ENCODE results near the gene PARN.
"Not testable (repeated sequence)": the region's sequence is repeated elsewhere in the genome, so short reads cannot be mapped to it uniquely, and the experiment has no call there.

The PARN gene

GRCh38 chr16:14402114-14403000 lies 227.7 kb downstream of the PARN start:
- not testable (repeated sequence) for H3K27ac Mint-ChIP-seq; DNase-seq; H3K4me3 Mint-ChIP-seq; ATAC-seq (replicated peaks); H3K4me1 Mint-ChIP-seq (ENCODE audit: low read depth in 2 of 2); H3K36me3 Mint-ChIP-seq (ENCODE audit: insufficient read depth); H3K9me3 Mint-ChIP-seq
- H3K27me3 Mint-ChIP-seq: peaks cover 0 to 28% of the 10 kb centered on the region in 2 donors

DNA sequence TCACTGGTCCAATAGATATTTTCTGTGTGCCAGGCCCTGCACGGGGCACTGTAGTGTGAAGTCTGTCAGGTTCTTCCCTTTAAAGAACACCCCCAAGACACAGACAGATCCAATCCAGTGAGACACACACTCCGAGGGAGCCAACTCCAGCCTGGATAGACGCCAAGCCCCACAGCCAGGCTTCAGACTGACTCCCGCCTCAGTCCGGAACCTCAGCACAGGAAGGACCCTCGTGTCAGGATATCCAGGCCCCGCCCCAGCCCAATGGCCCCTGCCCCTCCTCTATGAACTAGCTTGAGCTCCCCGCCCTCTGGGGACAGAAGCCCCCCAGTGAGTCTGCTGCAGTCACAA lies 228.4 kb downstream of the PARN start:
- H3K27ac Mint-ChIP-seq; H3K4me3 Mint-ChIP-seq; H3K36me3 Mint-ChIP-seq (ENCODE audit: insufficient read depth); ATAC-seq (replicated peaks); H3K9me3 Mint-ChIP-seq; H3K4me1 Mint-ChIP-seq (ENCODE audit: low read depth in 2 of 2); DNase-seq: not testable (repeated sequence)
- H3K27me3 Mint-ChIP-seq: peaks cover 0 to 28% of the 10 kb centered on the region in 2 donors

DNA sequence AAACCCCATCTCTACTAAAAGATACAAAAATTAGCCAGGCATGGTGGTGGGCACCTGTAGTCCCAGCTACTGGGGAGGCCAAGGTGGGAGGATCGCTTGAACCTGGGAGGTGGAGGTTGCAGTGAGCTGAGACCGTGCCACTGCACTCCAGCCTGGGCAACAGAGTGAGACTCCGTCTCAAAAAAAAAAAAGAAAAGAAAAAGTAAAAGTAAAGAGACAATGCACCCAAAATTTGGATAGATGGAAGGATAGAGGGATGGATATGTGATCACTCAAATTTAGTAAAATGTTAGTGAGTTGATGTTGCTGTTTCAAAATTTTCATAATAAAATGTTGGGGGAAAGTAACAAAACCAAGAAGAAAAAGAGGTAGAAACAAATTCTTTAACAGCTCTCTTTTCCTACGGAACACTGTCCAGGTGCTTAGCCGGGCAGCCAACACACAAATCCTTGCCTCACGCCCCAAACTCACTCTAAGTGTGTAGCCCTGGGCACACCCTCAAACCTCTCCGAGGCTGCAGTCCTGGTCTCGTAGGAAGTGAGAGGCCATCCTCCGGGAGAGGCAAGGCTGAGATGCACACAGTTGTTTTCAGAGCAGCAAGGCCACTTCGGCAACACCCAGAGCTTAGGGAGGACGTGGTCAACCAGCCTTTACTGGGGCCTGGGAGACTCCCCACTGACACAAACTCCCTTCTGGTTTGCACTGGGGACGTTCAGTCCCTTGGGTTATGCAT lies 228.9 kb downstream of the PARN start:
- ATAC-seq (replicated peaks); H3K36me3 Mint-ChIP-seq (ENCODE audit: insufficient read depth); H3K4me3 Mint-ChIP-seq; DNase-seq; H3K4me1 Mint-ChIP-seq (ENCODE audit: low read depth in 2 of 2); H3K27ac Mint-ChIP-seq; H3K9me3 Mint-ChIP-seq: not testable (repeated sequence)
- H3K27me3 Mint-ChIP-seq: peaks cover 0 to 28% of the 10 kb centered on the region in 2 donors

GRCh38 chr16:14400285-14400977 lies 229.6 kb downstream of the PARN start:
- Mint-ChIP-seq H3K27me3 (peaks cover 0 to 28% of the 10 kb centered on the region in 2 donors), H3K36me3 (ENCODE audit: insufficient read depth) (no peaks in the 10 kb centered on the region), H3K4me3 (no peak overlapping the region), H3K27ac (no peak overlapping the region), H3K4me1 (ENCODE audit: low read depth in 2 of 2) (no peaks in the 10 kb centered on the region), H3K9me3 (no peaks in the 10 kb centered on the region)
- DNase-seq (no peak), ATAC-seq (replicated peaks) (no peak)

- no peak overlapping the region for H3K27ac Mint-ChIP-seq
- H3K4me1 Mint-ChIP-seq (ENCODE audit: low read depth in 2 of 2): no peaks in the 10 kb centered on the region
- peaks cover 0 to 28% of the 10 kb centered on the region in 2 donors for H3K27me3 Mint-ChIP-seq
- H3K36me3 Mint-ChIP-seq (ENCODE audit: insufficient read depth): no peaks in the 10 kb centered on the region
- no peaks in the 10 kb centered on the region for H3K9me3 Mint-ChIP-seq
- no peak overlapping the region for H3K4me3 Mint-ChIP-seq
- no peak for ATAC-seq (replicated peaks)
- no peak for DNase-seq
Measured at GRCh38 chr16:14399378-14400284, 230.4 kb downstream of the PARN start.

- DNase-seq (no peak), ATAC-seq (replicated peaks) (no peak)
- no peak overlapping the region for H3K4me3 Mint-ChIP-seq
- H3K27me3 Mint-ChIP-seq: peaks cover 0 to 28% of the 10 kb centered on the region in 2 donors
- no peaks in the 10 kb centered on the region for H3K36me3 Mint-ChIP-seq (ENCODE audit: insufficient read depth)
- no peaks in the 10 kb centered on the region for H3K4me1 Mint-ChIP-seq (ENCODE audit: low read depth in 2 of 2)
- H3K27ac Mint-ChIP-seq: no peak overlapping the region
- no peaks in the 10 kb centered on the region for H3K9me3 Mint-ChIP-seq
Measured at GRCh38 chr16:14398014-14398717, 231.9 kb downstream of the PARN start.

GRCh38 chr16:14395710-14396304 lies 234.3 kb downstream of the PARN start:
- H3K4me1 Mint-ChIP-seq (ENCODE audit: low read depth in 2 of 2); H3K36me3 Mint-ChIP-seq (ENCODE audit: insufficient read depth); H3K9me3 Mint-ChIP-seq; H3K27ac Mint-ChIP-seq; ATAC-seq (replicated peaks); DNase-seq; H3K4me3 Mint-ChIP-seq: not testable (repeated sequence)
- peaks cover 0 to 18% of the 10 kb centered on the region in 2 donors for H3K27me3 Mint-ChIP-seq

- no peak overlapping the region for H3K4me3 Mint-ChIP-seq
Measured at GRCh38 chr16:14394834-14395233, 235.2 kb downstream of the PARN start.

DNA sequence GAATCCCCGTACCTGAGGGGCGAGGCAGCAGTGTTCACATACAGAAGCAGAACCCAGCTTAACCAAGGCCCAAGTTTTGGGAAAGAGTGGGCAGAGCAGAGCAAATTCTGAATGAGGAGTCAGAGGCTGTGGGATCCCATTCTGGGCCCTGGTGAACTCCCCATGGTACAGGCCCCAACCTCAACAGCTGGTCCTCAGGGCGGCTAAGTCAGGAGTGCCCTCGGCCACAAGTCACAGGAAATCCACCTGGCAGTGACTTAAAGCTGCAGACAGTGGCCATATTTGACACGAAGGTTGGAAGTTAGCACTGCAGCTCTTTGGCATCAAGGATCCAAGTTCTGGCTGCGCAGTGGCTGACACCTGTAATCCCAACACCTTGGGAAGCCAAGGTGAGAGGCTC lies 237.1 kb downstream of the PARN start:
- no peak for ATAC-seq (replicated peaks)
- H3K27me3 Mint-ChIP-seq: no peaks in the 10 kb centered on the region

More at GRCh38 chr16:14394834-14395233, 235.2 kb downstream of the PARN start:
- Mint-ChIP-seq H3K27ac (no peak overlapping the region), H3K27me3 (peaks cover 0 to 8% of the 10 kb centered on the region in 2 donors), H3K36me3 (ENCODE audit: insufficient read depth) (no peaks in the 10 kb centered on the region), H3K9me3 (no peaks in the 10 kb centered on the region), H3K4me1 (ENCODE audit: low read depth in 2 of 2) (no peaks in the 10 kb centered on the region)
- DNase-seq (no peak), ATAC-seq (replicated peaks) (no peak)

DNA sequence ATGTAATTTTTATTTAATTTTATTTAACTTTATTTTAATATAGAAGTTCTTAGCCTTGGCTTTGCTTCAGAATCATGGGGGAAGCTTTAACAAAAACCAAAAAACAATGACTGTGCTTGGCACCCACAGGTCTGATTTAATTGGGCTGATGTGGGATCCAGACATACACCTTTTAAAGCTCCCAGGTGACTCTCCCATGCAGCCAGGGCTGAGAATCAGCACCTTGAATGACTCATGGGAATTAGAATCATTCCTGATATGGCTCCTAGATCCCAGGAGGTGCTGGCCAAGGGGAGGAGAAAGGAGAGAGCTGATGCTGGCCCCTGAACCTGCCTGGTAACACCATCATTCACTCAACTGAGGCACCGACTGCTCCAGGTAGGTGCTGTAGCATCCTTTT lies 240.7 kb downstream of the PARN start:
- Mint-ChIP-seq H3K4me1 (ENCODE audit: low read depth in 2 of 2) (no peaks in the 10 kb centered on the region), H3K27me3 (no peaks in the 10 kb centered on the region), H3K36me3 (ENCODE audit: insufficient read depth) (no peaks in the 10 kb centered on the region), H3K9me3 (no peaks in the 10 kb centered on the region), H3K4me3 (no peak overlapping the region), H3K27ac (no peak overlapping the region)
- DNase-seq (no peak), ATAC-seq (replicated peaks) (no peak)

More for the DNA sequence above, 237.1 kb downstream of the PARN start:
- H3K9me3 Mint-ChIP-seq: no peaks in the 10 kb centered on the region
- H3K4me3 Mint-ChIP-seq: no peak overlapping the region
- H3K4me1 Mint-ChIP-seq (ENCODE audit: low read depth in 2 of 2): no peaks in the 10 kb centered on the region
- H3K27ac Mint-ChIP-seq: no peak overlapping the region
- H3K36me3 Mint-ChIP-seq (ENCODE audit: insufficient read depth): no peaks in the 10 kb centered on the region
- no peak for DNase-seq

GRCh38 chr16:14388243-14388642 lies 241.8 kb downstream of the PARN start:
- DNase-seq (no peak), ATAC-seq (replicated peaks) (no peak)
- H3K27ac Mint-ChIP-seq: no peak overlapping the region
- H3K27me3 Mint-ChIP-seq: no peaks in the 10 kb centered on the region
- H3K4me3 Mint-ChIP-seq: no peak overlapping the region
- H3K36me3 Mint-ChIP-seq (ENCODE audit: insufficient read depth): no peaks in the 10 kb centered on the region
- H3K9me3 Mint-ChIP-seq: no peaks in the 10 kb centered on the region
- no peaks in the 10 kb centered on the region for H3K4me1 Mint-ChIP-seq (ENCODE audit: low read depth in 2 of 2)

DNA sequence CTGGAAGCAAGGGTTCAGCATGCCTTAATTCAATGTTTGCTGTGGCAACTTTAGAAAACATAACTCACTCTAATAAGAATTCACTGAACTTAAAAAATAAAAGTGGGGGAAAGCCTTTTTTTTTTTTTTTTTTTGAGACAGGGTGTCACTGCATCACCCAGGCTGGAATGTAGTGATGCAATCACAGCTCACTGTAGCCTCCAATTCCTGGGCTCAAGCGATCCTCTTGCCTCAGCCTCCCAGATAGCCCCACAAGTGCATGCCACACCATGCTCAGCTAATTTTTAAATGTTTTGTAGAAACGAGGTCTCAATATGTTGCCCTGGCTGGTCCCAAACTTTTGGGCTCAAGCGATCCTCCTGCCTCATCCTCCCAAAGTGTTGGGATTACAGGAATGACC lies 243.9 kb downstream of the PARN start:
- no peak for DNase-seq
- Mint-ChIP-seq H3K4me1 (ENCODE audit: low read depth in 2 of 2) (no peaks in the 10 kb centered on the region), H3K27ac (no peak overlapping the region), H3K4me3 (no peak overlapping the region), H3K27me3 (no peaks in the 10 kb centered on the region), H3K9me3 (no peaks in the 10 kb centered on the region), H3K36me3 (ENCODE audit: insufficient read depth) (no peaks in the 10 kb centered on the region)
- ATAC-seq (replicated peaks): no peak

Data from effector memory CD8-positive, alpha-beta T cell (primary cell).